ENCODE data around the gene JADE2.
"Not testable (repeated sequence)": the region's sequence is repeated elsewhere in the genome, so short reads cannot be mapped to it uniquely, and the experiment has no call there.

JADE2 gene

DNA sequence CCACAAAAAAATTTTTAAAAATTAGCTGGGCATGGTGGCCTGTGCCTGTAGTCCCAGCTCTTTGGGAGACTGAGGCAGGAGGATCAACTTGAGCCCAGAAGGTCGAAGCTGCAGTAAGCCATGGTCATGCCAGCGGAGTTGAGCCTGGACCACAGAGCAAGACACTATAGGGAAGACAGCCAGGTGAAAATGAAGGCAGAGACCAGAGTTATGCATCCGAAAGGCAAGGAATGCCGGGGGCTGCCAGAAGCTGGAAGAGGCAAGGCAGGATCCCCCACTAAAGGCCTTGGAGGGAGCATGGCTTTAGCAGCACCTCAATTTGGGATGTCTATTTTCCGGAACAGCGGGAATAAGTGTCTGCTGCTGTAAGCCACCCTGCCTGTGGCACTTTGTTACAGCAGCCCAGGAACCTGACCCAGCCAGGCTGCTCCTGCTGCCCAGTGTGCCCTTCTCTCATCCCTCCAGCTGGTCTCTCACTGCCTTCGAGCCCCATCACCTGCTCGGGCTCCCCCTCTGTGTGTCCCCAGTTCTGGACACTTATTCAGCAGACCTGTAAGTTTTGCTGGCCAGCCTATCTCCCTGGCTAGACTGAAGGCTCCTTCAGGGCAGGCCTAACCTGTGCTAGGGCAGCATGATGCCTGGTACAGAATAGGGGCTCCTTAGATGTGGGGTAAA, 16.8 kb upstream of the JADE2 start:
- no peak for DNase-seq (ENCODE audit: low read depth)

GRCh38 chr5:134509308-134510040, 16.0 kb upstream of the JADE2 start:
- DNase-seq (ENCODE audit: low read depth): no peak

- DNase-seq (ENCODE audit: low read depth): peak; percentile 28
Measured at GRCh38 chr5:134510970-134511795, 14.3 kb upstream of the JADE2 start.

GRCh38 chr5:134511796-134512660, 13.4 kb upstream of the JADE2 start:
- no peak for DNase-seq (ENCODE audit: low read depth)

- DNase-seq (ENCODE audit: low read depth): no peak
Measured at GRCh38 chr5:134512661-134512999, 12.8 kb upstream of the JADE2 start.

DNA sequence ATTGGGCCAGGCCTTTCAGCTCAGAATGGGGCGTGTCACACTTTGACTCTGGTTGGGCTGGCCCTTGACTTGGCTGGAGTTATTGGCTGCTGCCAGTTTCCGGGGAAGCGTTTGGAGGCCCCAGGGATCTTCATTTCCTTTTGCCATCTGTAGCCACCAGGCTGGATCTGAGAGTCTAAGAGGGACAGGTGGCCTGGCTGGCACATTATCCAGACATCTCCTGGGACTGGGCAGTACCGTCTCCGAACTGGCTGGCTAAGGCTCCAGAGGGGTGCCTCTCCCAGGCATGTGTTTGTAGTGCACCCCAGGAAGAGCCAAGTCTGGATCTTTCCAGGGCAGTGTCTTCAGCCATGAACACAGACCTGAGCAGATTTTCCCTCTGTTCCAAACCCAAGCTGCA, 9.7 kb upstream of the JADE2 start:
- no peak for DNase-seq (ENCODE audit: low read depth)

DNA sequence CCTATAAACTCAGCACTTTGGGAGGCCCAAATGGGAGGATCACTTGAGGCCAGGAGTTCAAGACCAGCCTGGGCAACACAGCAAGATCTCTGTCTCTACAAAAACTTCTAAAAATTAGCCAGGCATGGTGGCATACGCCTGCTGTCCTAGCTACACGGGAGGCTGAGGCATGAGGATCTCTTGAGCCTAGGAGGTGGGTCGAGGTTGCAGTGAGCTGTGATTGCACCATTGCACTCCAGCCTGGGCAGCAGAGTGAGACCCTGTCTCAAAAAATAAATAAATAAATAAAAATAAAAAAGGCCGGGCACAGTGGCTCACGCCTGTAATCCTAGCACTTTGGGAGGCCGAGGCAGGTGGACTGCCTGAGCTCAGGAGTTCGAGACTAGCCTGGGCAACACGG, 8.5 kb upstream of the JADE2 start:
- not testable (repeated sequence) for DNase-seq (ENCODE audit: low read depth)

DNA sequence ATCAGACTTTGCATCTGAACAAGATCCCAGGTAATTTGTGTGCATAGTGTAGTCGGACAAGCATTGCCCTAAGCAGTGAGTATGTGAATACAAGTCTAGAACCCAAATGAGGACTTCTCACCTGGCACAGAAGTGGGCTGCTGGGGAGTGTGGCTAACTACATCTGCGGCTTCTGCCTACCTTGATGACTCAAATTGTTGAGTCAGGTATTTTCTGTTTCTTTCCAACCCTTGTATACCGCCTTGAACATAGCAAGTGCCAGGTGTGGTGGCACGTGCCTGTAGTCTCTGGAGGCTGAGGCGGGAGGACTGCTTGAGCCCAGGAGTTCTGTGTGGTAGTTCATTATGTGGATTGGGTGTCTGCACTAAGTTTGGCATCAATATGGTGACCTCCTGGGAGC, 7.9 kb upstream of the JADE2 start:
- DNase-seq (ENCODE audit: low read depth): no peak

GRCh38 chr5:134519989-134520388, 5.5 kb upstream of the JADE2 start:
- no peak for DNase-seq (ENCODE audit: low read depth)

DNA sequence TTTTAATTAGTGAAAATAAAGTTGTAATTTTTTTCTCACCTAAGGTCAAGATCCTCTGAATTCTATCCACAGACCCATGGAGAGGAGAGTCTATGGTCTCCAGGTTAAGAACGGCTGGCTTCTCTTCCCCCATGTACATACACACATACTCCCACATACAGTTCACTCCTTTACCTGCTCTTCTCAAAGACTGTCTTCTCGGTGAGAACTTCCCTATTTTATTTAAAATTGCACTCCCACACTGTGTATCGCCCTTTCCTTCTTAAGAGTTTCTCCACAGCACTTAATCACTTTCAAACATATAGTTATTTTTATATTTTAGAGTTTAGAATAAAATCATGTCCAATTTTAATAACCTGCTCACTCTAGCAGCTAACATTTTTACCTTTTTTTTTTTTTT, 3.6 kb upstream of the JADE2 start:
- no peak for DNase-seq (ENCODE audit: low read depth)

- DNase-seq (ENCODE audit: low read depth): no peak
Measured at GRCh38 chr5:134523543-134524271, 1.8 kb upstream of the JADE2 start.

DNA sequence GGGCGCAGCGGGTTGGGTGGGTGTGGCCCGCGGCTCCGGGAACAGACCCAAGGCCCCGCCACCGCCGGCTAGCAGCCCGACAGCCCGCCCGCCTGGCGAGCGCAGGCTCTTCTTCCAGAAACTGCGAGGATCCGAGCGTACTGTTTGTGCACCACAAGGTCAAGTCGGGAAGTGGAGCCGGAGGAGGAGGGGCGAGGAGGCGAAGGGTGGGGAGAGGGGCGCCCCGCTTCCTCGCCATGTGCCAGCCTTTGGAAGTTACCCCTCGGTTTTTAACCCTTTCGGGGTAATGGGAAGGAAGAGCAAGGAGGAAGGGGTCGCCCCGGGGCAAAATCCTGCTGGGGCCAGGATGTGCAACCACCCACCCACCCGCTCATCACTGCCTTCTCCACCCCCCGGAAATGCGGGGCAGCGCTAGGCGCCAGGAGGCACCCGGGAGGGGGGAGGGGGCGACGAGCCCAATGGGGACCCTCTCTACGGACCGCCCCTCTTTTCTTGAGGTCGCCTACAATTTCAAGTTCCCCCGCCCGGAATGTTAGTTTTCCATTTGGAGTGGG, 1.1 kb upstream of the JADE2 start:
- peak; percentile 48 for DNase-seq (ENCODE audit: low read depth)

- peak; percentile 37 for DNase-seq (ENCODE audit: low read depth)
Measured at GRCh38 chr5:134525683-134526482, 413 bp downstream of the JADE2 start.

DNA sequence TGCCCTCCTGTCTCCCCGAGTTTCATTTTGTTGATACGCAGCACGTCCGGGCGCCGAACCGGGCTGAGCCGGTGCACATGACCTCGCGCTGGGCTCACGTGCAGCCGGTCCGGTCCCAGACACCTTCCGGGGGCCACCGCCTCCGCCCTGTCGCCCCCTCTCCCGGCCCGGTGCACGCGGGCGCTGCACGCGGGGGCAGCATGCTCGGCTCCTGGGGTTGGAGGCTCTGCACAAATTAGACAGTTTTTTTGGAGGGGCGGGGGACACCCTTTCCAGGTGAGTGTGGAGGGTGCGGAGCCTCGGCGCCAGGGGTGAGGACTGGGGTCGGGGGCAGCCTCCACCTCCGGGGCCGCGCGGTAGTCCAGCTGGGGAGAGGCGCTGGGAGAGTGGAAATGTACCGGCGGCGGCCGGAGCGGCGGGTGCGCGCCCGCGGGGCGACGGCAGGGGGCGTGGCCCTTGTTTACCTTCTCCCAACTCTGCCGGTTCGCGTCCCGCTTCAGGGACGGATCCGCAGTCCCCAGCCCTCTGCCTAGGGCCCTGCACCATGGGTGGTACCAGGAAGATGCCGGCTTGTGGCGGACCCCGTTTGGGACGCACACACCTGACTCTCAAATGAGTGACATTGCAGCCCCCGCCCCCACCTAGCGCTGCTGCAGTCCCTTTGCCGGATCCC, 1.1 kb downstream of the JADE2 start:
- DNase-seq (ENCODE audit: low read depth): peak; percentile 53

- DNase-seq (ENCODE audit: low read depth): peak; percentile 68
Measured at GRCh38 chr5:134527156-134527960, 1.9 kb downstream of the JADE2 start.

DNA sequence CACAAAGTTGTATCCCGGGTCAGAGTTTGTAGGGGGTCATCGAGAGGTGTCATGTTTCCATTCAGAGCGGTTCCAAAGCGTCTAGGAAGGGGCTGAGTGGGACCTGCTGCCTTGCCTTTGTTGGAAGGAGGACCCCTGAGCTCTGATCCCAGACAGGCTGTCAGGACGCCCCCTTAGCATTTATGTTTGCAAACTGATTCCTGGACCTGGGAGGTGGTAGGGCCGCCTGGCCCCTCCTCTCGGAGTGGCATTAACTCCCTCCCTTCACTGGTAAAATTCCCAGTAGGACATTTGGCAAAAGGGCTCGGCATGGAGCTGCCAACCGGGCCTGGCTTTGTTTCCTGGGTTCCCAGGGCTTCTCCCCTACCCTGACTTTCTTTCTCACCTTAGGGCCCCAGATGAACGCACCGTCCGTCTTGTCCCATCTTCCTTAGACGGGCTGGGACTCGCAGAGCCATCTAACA, 2.5 kb downstream of the JADE2 start:
- no peak for DNase-seq (ENCODE audit: low read depth)

DNA sequence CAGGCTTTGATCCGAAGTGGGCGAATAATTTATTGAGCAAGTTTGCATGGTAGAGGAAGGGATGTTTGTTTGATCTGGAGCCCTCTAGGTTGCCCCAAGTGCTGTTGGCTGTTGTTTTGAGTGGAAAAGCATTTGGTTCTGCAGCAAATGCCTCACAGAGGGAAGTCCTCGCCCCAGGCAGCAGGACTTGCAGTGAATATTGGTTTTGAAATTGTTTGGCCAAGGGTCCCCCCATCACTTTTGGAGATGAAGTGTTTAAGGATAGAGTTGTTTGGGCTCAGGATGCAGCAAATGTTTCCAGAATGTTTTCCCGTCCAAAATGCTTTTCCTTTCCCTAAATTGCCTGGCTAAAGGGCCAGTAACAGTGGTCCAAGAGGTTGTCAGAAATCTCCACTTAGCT, 3.1 kb downstream of the JADE2 start:
- DNase-seq (ENCODE audit: low read depth): no peak

DNA sequence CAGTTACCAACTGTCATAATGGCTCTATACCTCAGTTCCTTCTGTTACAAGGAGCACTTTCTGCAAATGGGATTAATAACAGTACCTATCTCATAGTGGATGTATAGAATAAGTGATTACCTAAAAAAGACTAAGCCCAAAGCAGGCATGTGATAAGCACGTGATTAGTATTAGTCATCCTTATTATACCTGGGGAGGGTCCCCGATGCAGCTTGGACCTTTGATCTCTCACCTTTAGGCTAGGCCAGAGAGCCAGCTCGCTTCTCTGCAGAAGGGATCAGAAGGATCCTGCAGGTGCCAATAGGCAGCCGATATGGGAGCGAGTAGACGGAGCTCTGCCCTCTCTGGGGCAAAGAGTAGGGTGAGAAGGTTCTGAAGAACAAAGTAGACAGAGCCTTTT, 4.0 kb downstream of the JADE2 start:
- no peak for DNase-seq (ENCODE audit: low read depth)
